ENCODE data around the gene NEK9. TPM values are rescaled to one million over a fixed set of nuclear protein-coding genes. Genes with fewer than 3 reads are reported as not detected.
A peak's percentile ranks its signal among the peaks of the same experiment; 100 is the strongest.

Gene NEK9
- total RNA-seq, 1 donor from 2014 or later, result 133 TPM

GRCh38 chr14:75088153-75088552 lies 38.7 kb downstream of the NEK9 start:
- no peak overlapping the region for H3K4me3 Mint-ChIP-seq
- DNase-seq (ENCODE audit: low spot score in 2 of 2, unreplicated experiment in 2 of 2), result no peak
- no peak overlapping the region for H3K27ac Mint-ChIP-seq
- no peaks in the 10 kb centered on the region for H3K27me3 Mint-ChIP-seq (ENCODE audit: low read depth)
- TF ChIP-seq CTCF (IDR thresholded peaks at IDR 0.05; ENCODE audit: unreplicated experiment), result no peak
- no peaks in the 10 kb centered on the region for H3K4me1 Mint-ChIP-seq
- H3K9me3 Mint-ChIP-seq, result no peaks in the 10 kb centered on the region
- peaks cover 51% of the 10 kb centered on the region for H3K36me3 Mint-ChIP-seq

- no peak for TF ChIP-seq CTCF (IDR thresholded peaks at IDR 0.05; ENCODE audit: unreplicated experiment)
- Mint-ChIP-seq H3K27ac (no peak overlapping the region), H3K4me1 (no peaks in the 10 kb centered on the region), H3K27me3 (ENCODE audit: low read depth) (no peaks in the 10 kb centered on the region), H3K36me3 (peaks cover 48% of the 10 kb centered on the region), H3K9me3 (no peaks in the 10 kb centered on the region), H3K4me3 (no peak overlapping the region)
- DNase-seq (ENCODE audit: low spot score in 2 of 2, unreplicated experiment in 2 of 2), result no peak
These were observed 42.3 kb downstream of the NEK9 start for GRCh38 chr14:75084513-75084912.

- no peak overlapping the region for H3K27ac Mint-ChIP-seq
- H3K9me3 Mint-ChIP-seq, result no peaks in the 10 kb centered on the region
- H3K27me3 Mint-ChIP-seq (ENCODE audit: low read depth), result no peaks in the 10 kb centered on the region
- DNase-seq (ENCODE audit: low spot score in 2 of 2, unreplicated experiment in 2 of 2), result no peak
- peaks cover 43% of the 10 kb centered on the region for H3K36me3 Mint-ChIP-seq
- H3K4me1 Mint-ChIP-seq, result no peaks in the 10 kb centered on the region
- H3K4me3 Mint-ChIP-seq, result no peak overlapping the region
- no peak for TF ChIP-seq CTCF (IDR thresholded peaks at IDR 0.05; ENCODE audit: unreplicated experiment)
These were observed 43.6 kb downstream of the NEK9 start for GRCh38 chr14:75083271-75083670.

- no peak overlapping the region for H3K4me3 Mint-ChIP-seq
- DNase-seq (ENCODE audit: low spot score in 2 of 2, unreplicated experiment in 2 of 2), result no peak
- H3K4me1 Mint-ChIP-seq, result no peaks in the 10 kb centered on the region
- TF ChIP-seq CTCF (IDR thresholded peaks at IDR 0.05; ENCODE audit: unreplicated experiment), result no peak
- no peaks in the 10 kb centered on the region for H3K27me3 Mint-ChIP-seq (ENCODE audit: low read depth)
- peak overlapping the region; percentile 12 for H3K27ac Mint-ChIP-seq
- no peaks in the 10 kb centered on the region for H3K9me3 Mint-ChIP-seq
- H3K36me3 Mint-ChIP-seq, result peaks cover 33% of the 10 kb centered on the region
These were observed 45.1 kb downstream of the NEK9 start for GRCh38 chr14:75081660-75082229.

GRCh38 chr14:75079521-75079920 lies 47.3 kb downstream of the NEK9 start:
- no peaks in the 10 kb centered on the region for H3K27me3 Mint-ChIP-seq (ENCODE audit: low read depth)
- no peak for DNase-seq (ENCODE audit: low spot score in 2 of 2, unreplicated experiment in 2 of 2)
- H3K27ac Mint-ChIP-seq, result no peak overlapping the region
- peaks cover 20% of the 10 kb centered on the region for H3K36me3 Mint-ChIP-seq
- no peaks in the 10 kb centered on the region for H3K4me1 Mint-ChIP-seq
- H3K9me3 Mint-ChIP-seq, result no peaks in the 10 kb centered on the region
- TF ChIP-seq CTCF (IDR thresholded peaks at IDR 0.05; ENCODE audit: unreplicated experiment), result no peak
- no peak overlapping the region for H3K4me3 Mint-ChIP-seq

- no peaks in the 10 kb centered on the region for H3K9me3 Mint-ChIP-seq
- TF ChIP-seq CTCF (IDR thresholded peaks at IDR 0.05; ENCODE audit: unreplicated experiment), result no peak
- no peak overlapping the region for H3K4me3 Mint-ChIP-seq
- no peaks in the 10 kb centered on the region for H3K4me1 Mint-ChIP-seq
- DNase-seq (ENCODE audit: low spot score in 2 of 2, unreplicated experiment in 2 of 2), result no peak
- no peaks in the 10 kb centered on the region for H3K27me3 Mint-ChIP-seq (ENCODE audit: low read depth)
- H3K27ac Mint-ChIP-seq, result no peak overlapping the region
- peaks cover 9% of the 10 kb centered on the region for H3K36me3 Mint-ChIP-seq
These were observed 49.1 kb downstream of the NEK9 start for GRCh38 chr14:75077794-75078193.

Data from mesothelial cell of epicardium (in vitro differentiated cells).